ENCODE data around the gene ZNF273.

GRCh38 chr7:64877714-64878610 is 25.1 kb upstream of the ZNF273 start:
- TF ChIP-seq CTCF (IDR thresholded peaks at IDR 0.05) (no peak), POLR2A (IDR thresholded peaks at IDR 0.05) (no peak)

Data from thyroid gland (tissue), 4 donors.